Ishikawa (cell line): Measurements from ENCODE around the gene JARID2.

Experiments
- CEBPB ChIP-seq: IDR thresholded peaks from 2 replicates; pipeline ENCODE4 v1.6.1; 2012
- CREB1 ChIP-seq: IDR thresholded peaks from 2 replicates; pipeline ENCODE4 v1.6.1; 2012; ENCODE audit warnings: low read depth
- EGR1 ChIP-seq: IDR thresholded peaks from 2 replicates; pipeline ENCODE4 v1.6.1; 2012
- EP300 ChIP-seq: IDR thresholded peaks from 2 replicates; pipeline ENCODE4 v1.6.1; 2012; ENCODE audit warnings: borderline replicate concordance
- FOXM1 ChIP-seq: IDR thresholded peaks from 2 replicates; pipeline ENCODE4 v1.6.1; 2012; ENCODE audit warnings: low read depth, borderline replicate concordance
- MAX ChIP-seq: IDR thresholded peaks from 2 replicates; pipeline ENCODE4 v1.6.1; 2012
- NFIC ChIP-seq: IDR thresholded peaks from 2 replicates; pipeline ENCODE4 v1.6.1; 2012
- TEAD4 ChIP-seq: IDR thresholded peaks from 2 replicates; pipeline ENCODE4 v1.6.1; 2012
- USF1 ChIP-seq: IDR thresholded peaks from 2 replicates; pipeline ENCODE4 v1.6.1; 2012

DNA sequence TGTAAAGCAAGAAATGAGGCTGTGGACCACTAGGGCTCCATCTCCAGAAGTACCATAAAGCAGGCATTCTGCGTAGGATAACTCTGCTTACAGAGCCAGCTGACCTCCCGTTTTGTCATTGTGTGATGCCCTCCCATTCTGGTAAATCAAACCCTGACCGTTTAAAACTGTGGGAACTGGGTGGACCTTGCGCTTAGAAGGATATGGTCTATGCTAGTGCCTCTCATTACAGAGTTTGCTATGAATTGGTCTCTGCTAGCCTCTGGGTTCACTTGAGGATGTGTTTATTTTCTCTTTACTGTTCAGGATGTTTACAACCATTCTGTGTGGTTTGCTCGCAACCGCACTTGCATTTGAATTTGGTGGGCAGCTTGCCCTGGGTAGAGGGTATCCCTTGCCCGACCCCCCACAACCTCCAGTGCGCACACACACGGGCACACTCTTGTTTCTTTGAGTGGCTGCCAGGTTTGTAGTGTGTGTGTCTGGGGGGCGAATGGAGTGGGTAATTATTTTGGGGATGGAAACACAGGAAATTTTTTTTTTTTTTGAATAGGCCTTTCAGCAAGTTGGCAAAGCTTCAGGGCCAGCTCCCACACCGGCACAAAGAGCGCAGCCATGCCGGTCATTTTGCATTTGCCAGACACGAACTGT is 198.3 kb downstream of the JARID2 start:
- TF ChIP-seq USF1 (no peak), NFIC (no peak), CEBPB (no peak), MAX (no peak), CREB1 (no peak), FOXM1 (no peak), EGR1 (no peak), EP300 (no peak), TEAD4 (no peak)
